Measurements from ENCODE around the gene KCNQ2. TPM values are rescaled to one million over a fixed set of nuclear protein-coding genes. Genes with fewer than 3 reads are reported as not detected.

KCNQ2 gene
- polyA plus RNA-seq, 3 donors, result not detected

DNA sequence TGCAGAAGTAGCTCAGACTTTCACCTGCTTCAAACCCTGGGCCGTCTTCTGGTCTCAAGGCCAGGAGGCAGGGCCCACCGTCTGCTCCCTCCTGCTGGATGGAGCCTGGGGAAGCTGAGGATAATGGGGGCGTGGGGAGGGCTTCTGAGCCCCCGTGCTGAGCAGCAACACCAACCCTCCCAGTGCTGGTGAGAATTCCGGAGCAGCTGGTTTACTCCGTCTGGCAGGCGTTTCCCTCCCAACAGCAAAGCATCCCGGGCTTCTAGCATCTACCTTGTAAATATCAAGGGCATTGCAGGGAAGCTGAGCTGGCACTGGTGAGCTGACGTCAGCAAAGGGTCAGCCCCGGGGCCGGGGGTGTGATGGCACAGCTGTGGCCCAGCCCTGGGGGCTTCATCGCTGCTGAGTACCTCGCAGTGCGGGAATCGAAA is 94.5 kb downstream of the KCNQ2 start:
- 59% methylated on average over 14 of the region's 15 CpGs for WGBS (ENCODE audit: insufficient coverage)

DNA sequence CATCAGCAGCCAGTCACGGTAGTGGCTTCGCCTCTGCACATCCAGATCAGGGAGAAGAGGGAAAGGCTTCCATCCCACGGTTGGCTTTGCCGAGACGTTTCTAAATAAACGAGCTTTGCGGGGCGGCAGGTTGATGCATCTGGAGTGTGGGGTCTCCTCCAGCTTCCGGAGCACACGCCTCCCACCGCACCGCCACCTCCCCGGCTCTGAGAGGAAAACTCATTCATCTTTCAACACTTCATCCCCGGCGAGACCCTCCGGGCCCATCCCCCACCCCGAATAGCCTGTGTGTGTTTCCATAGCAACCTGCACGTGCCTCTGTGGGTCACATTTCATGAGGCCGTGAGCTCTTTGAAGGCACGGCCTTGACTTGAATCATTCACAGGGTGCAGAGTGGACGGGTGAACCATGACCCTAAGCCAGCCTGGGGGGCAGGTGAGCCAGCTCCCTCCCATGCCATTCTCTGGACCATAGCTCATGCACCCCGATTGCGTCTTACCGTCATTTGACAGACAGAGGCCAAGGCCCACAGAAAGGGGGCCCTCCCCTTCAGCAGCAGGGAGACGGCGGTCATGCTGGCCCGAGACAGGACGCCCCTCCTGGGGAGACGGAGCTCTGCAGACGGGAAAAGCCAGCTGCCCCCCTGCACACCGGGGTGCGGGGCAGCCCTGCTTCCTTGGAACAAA is 95.1 kb downstream of the KCNQ2 start:
- TF ChIP-seq, protein P1, sequence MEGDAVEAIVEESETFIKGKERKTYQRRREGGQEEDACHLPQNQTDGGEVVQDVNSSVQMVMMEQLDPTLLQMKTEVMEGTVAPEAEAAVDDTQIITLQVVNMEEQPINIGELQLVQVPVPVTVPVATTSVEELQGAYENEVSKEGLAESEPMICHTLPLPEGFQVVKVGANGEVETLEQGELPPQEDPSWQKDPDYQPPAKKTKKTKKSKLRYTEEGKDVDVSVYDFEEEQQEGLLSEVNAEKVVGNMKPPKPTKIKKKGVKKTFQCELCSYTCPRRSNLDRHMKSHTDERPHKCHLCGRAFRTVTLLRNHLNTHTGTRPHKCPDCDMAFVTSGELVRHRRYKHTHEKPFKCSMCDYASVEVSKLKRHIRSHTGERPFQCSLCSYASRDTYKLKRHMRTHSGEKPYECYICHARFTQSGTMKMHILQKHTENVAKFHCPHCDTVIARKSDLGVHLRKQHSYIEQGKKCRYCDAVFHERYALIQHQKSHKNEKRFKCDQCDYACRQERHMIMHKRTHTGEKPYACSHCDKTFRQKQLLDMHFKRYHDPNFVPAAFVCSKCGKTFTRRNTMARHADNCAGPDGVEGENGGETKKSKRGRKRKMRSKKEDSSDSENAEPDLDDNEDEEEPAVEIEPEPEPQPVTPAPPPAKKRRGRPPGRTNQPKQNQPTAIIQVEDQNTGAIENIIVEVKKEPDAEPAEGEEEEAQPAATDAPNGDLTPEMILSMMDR (IDR thresholded peaks at IDR 0.05), result no peak
- Mint-ChIP-seq H3K36me3 (no peaks in the 10 kb centered on the region), H3K9me3 (peaks cover 0 to 5% (median 3%) of the 10 kb centered on the region in 7 donors), H3K4me1 (no peaks in the 10 kb centered on the region), H3K27me3 (ENCODE audit: low read depth in 3 of 3) (peaks cover 12 to 40% (median 22%) of the 10 kb centered on the region in 3 donors), H3K27ac (no peak overlapping the region), H3K4me3 (peak overlapping the region in 1 of 2 donors; percentile 30)
- H3K36me3 ChIP-seq (replicated peaks in 1 of 2; ENCODE audit: control insufficient read depth in 1 of 2, insufficient read depth in 2 of 2, low read length in 2 of 2), result no peaks in the 10 kb centered on the region
- intact Hi-C loops (cut with micrococcal nuclease), result no loop called here
- H3K79me2 ChIP-seq (ENCODE audit: insufficient read depth, low read length), result no peaks in the 10 kb centered on the region
- H2AFZ ChIP-seq (ENCODE audit: insufficient read depth, low read depth, low read length, poor library complexity, severe bottlenecking), result no peak overlapping the region
- H3K9me3 ChIP-seq (replicated peaks in 1 of 2; ENCODE audit: control insufficient read depth in 1 of 2, insufficient read depth in 1 of 2, low read length in 2 of 2), result peaks cover 0 to 5% of the 10 kb centered on the region in 2 donors
- H4K20me1 ChIP-seq (ENCODE audit: insufficient read depth, low read length), result no peaks in the 10 kb centered on the region
- no peaks in the 10 kb centered on the region for H3K4me1 ChIP-seq (ENCODE audit: control insufficient read depth in 1 of 2, insufficient read depth in 2 of 2, low read length in 2 of 2)
- no peak overlapping the region for H3K27ac ChIP-seq (ENCODE audit: low read depth in 1 of 2, low read length in 2 of 2)
- no peak for DNase-seq
- 7% methylated on average over 26 of the region's 32 CpGs for WGBS (ENCODE audit: insufficient coverage)
- peaks cover 0 to 19% of the 10 kb centered on the region in 2 donors for H3K27me3 ChIP-seq (ENCODE audit: control insufficient read depth in 2 of 2, insufficient read depth in 2 of 2, low read length in 2 of 2)
- no peak overlapping the region for H3K9ac ChIP-seq (ENCODE audit: insufficient read depth, low read length, poor library complexity, severe bottlenecking)
- no peak overlapping the region for H3K4me2 ChIP-seq (replicated peaks; ENCODE audit: extremely low read depth, low read length, poor library complexity, severe bottlenecking)
- no peak overlapping the region for H3K4me3 ChIP-seq (replicated peaks in 1 of 3; ENCODE audit: low read depth in 2 of 3, low read length in 3 of 3)

More for the DNA sequence above, 94.5 kb downstream of the KCNQ2 start:
- H3K4me1 Mint-ChIP-seq, result no peaks in the 10 kb centered on the region
- H3K27me3 Mint-ChIP-seq (ENCODE audit: low read depth in 3 of 3), result peaks cover 12 to 44% (median 22%) of the 10 kb centered on the region in 3 donors
- Histone ChIP-seq H3K27me3 (ENCODE audit: control insufficient read depth in 2 of 2, insufficient read depth in 2 of 2, low read length in 2 of 2) (peaks cover 0 to 19% of the 10 kb centered on the region in 2 donors), H3K9me3 (replicated peaks in 1 of 2; ENCODE audit: control insufficient read depth in 1 of 2, insufficient read depth in 1 of 2, low read length in 2 of 2) (peaks cover 0 to 5% of the 10 kb centered on the region in 2 donors), H3K4me2 (replicated peaks; ENCODE audit: extremely low read depth, low read length, poor library complexity, severe bottlenecking) (no peak overlapping the region), H3K36me3 (replicated peaks in 1 of 2; ENCODE audit: control insufficient read depth in 1 of 2, insufficient read depth in 2 of 2, low read length in 2 of 2) (no peaks in the 10 kb centered on the region), H3K27ac (ENCODE audit: low read depth in 1 of 2, low read length in 2 of 2) (no peak overlapping the region), H3K4me1 (ENCODE audit: control insufficient read depth in 1 of 2, insufficient read depth in 2 of 2, low read length in 2 of 2) (no peaks in the 10 kb centered on the region), H3K9ac (ENCODE audit: insufficient read depth, low read length, poor library complexity, severe bottlenecking) (no peak overlapping the region), H2AFZ (ENCODE audit: insufficient read depth, low read depth, low read length, poor library complexity, severe bottlenecking) (no peak overlapping the region), H3K79me2 (ENCODE audit: insufficient read depth, low read length) (no peaks in the 10 kb centered on the region), H3K4me3 (replicated peaks in 1 of 3; ENCODE audit: low read depth in 2 of 3, low read length in 3 of 3) (no peak overlapping the region), H4K20me1 (ENCODE audit: insufficient read depth, low read length) (no peaks in the 10 kb centered on the region)
- H3K9me3 Mint-ChIP-seq, result peaks cover 0 to 5% (median 3%) of the 10 kb centered on the region in 7 donors
- no peak overlapping the region for H3K27ac Mint-ChIP-seq
- intact Hi-C loops (cut with micrococcal nuclease), result no loop called here
- no peak for DNase-seq
- H3K36me3 Mint-ChIP-seq, result no peaks in the 10 kb centered on the region
- no peak overlapping the region for H3K4me3 Mint-ChIP-seq
- TF ChIP-seq, protein P1 (IDR thresholded peaks at IDR 0.05), result no peak
